ENCODE measurements around the gene LYSMD2.

DNA sequence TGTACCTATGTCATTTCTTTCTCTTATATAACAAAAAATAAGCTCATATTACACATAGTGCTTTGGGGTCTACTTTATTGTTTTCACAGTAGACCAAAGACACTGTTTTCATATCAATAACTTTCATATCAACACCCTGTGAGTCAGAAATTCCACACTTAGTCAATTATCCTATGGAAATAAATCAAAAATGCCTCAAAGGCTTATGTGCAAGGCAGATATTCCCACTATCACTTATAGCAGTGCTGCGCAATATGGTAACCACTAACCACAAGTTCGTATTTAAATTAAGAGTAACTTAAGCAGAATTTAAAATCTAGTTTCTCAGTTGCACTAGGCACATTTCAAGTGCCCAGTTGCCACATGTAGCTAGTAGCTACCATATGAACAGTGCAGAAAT is 40.3 kb downstream of the LYSMD2 start:
- TF ChIP-seq POLR2A (IDR thresholded peaks at IDR 0.05; ENCODE audit: low read length) (no peak), POLR2AphosphoS2 (conservative IDR thresholded peaks at IDR 0.05; ENCODE audit: low read length) (no peak), HDAC2 (IDR thresholded peaks at IDR 0.05) (no peak), SREBF2 (IDR thresholded peaks at IDR 0.05) (no peak), KDM1A (IDR thresholded peaks at IDR 0.05; ENCODE audit: low read depth) (no peak), ZSCAN20 (CRISPR knock-in tag; IDR thresholded peaks at IDR 0.05) (no peak), TP53 (CRISPR knock-in tag; IDR thresholded peaks at IDR 0.05) (no peak), EP300 (IDR thresholded peaks at IDR 0.05) (no peak), HOXB5 (CRISPR knock-in tag; IDR thresholded peaks at IDR 0.05) (no peak), ESRRA (IDR thresholded peaks at IDR 0.05; ENCODE audit: borderline replicate concordance, low read length) (no peak)
- TF ChIP-seq, protein P1, sequence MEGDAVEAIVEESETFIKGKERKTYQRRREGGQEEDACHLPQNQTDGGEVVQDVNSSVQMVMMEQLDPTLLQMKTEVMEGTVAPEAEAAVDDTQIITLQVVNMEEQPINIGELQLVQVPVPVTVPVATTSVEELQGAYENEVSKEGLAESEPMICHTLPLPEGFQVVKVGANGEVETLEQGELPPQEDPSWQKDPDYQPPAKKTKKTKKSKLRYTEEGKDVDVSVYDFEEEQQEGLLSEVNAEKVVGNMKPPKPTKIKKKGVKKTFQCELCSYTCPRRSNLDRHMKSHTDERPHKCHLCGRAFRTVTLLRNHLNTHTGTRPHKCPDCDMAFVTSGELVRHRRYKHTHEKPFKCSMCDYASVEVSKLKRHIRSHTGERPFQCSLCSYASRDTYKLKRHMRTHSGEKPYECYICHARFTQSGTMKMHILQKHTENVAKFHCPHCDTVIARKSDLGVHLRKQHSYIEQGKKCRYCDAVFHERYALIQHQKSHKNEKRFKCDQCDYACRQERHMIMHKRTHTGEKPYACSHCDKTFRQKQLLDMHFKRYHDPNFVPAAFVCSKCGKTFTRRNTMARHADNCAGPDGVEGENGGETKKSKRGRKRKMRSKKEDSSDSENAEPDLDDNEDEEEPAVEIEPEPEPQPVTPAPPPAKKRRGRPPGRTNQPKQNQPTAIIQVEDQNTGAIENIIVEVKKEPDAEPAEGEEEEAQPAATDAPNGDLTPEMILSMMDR (IDR thresholded peaks at IDR 0.05) = no peak
- TF ChIP-seq, protein P2, sequence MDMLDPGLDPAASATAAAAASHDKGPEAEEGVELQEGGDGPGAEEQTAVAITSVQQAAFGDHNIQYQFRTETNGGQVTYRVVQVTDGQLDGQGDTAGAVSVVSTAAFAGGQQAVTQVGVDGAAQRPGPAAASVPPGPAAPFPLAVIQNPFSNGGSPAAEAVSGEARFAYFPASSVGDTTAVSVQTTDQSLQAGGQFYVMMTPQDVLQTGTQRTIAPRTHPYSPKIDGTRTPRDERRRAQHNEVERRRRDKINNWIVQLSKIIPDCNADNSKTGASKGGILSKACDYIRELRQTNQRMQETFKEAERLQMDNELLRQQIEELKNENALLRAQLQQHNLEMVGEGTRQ (IDR thresholded peaks at IDR 0.05) = no peak
- TF ChIP-seq, protein P3, sequence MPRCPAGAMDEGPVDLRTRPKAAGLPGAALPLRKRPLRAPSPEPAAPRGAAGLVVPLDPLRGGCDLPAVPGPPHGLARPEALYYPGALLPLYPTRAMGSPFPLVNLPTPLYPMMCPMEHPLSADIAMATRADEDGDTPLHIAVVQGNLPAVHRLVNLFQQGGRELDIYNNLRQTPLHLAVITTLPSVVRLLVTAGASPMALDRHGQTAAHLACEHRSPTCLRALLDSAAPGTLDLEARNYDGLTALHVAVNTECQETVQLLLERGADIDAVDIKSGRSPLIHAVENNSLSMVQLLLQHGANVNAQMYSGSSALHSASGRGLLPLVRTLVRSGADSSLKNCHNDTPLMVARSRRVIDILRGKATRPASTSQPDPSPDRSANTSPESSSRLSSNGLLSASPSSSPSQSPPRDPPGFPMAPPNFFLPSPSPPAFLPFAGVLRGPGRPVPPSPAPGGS (IDR thresholded peaks at IDR 0.05) = no peak
- TF ChIP-seq, protein P4, sequence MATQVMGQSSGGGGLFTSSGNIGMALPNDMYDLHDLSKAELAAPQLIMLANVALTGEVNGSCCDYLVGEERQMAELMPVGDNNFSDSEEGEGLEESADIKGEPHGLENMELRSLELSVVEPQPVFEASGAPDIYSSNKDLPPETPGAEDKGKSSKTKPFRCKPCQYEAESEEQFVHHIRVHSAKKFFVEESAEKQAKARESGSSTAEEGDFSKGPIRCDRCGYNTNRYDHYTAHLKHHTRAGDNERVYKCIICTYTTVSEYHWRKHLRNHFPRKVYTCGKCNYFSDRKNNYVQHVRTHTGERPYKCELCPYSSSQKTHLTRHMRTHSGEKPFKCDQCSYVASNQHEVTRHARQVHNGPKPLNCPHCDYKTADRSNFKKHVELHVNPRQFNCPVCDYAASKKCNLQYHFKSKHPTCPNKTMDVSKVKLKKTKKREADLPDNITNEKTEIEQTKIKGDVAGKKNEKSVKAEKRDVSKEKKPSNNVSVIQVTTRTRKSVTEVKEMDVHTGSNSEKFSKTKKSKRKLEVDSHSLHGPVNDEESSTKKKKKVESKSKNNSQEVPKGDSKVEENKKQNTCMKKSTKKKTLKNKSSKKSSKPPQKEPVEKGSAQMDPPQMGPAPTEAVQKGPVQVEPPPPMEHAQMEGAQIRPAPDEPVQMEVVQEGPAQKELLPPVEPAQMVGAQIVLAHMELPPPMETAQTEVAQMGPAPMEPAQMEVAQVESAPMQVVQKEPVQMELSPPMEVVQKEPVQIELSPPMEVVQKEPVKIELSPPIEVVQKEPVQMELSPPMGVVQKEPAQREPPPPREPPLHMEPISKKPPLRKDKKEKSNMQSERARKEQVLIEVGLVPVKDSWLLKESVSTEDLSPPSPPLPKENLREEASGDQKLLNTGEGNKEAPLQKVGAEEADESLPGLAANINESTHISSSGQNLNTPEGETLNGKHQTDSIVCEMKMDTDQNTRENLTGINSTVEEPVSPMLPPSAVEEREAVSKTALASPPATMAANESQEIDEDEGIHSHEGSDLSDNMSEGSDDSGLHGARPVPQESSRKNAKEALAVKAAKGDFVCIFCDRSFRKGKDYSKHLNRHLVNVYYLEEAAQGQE (IDR thresholded peaks at IDR 0.05) = no peak
